Middle frontal gyrus (tissue), 1 donor: Measurements from ENCODE around the gene SETBP1.

Experiments used
- DNase-seq: peaks from one replicate; pipeline ENCODE4 v3.0.0-alpha.2; 2015; ENCODE audit warnings: low spot score; ENCODE audit errors: extremely low spot score

SETBP1 gene

GRCh38 chr18:44927127-44927849 is 246.6 kb downstream of the SETBP1 start:
- DNase-seq = no peak

- DNase-seq = no peak
Observed at GRCh38 chr18:44934901-44935300, 254.2 kb downstream of the SETBP1 start.

- DNase-seq = no peak
Observed at GRCh38 chr18:44935455-44935854, 254.8 kb downstream of the SETBP1 start.

GRCh38 chr18:44936485-44936884 is 255.8 kb downstream of the SETBP1 start:
- no peak for DNase-seq

- DNase-seq = no peak
Observed at GRCh38 chr18:44937960-44938719, 257.5 kb downstream of the SETBP1 start.

GRCh38 chr18:44938720-44939665 is 258.3 kb downstream of the SETBP1 start:
- no peak for DNase-seq

- no peak for DNase-seq
Observed at GRCh38 chr18:44941516-44941915, 260.8 kb downstream of the SETBP1 start.

GRCh38 chr18:44942073-44942472 is 261.4 kb downstream of the SETBP1 start:
- DNase-seq = no peak

GRCh38 chr18:44943311-44943881 is 262.7 kb downstream of the SETBP1 start:
- no peak for DNase-seq

- DNase-seq = no peak
Observed at GRCh38 chr18:44944461-44944860, 263.8 kb downstream of the SETBP1 start.

- DNase-seq = no peak
Observed at GRCh38 chr18:44945888-44946401, 265.3 kb downstream of the SETBP1 start.

GRCh38 chr18:44946529-44947113 is 265.9 kb downstream of the SETBP1 start:
- no peak for DNase-seq

GRCh38 chr18:44949967-44950366 is 269.3 kb downstream of the SETBP1 start:
- DNase-seq = no peak

GRCh38 chr18:44950685-44951195 is 270.1 kb downstream of the SETBP1 start:
- no peak for DNase-seq

- no peak for DNase-seq
Observed at GRCh38 chr18:44951748-44952147, 271.1 kb downstream of the SETBP1 start.

GRCh38 chr18:44954257-44954656 is 273.6 kb downstream of the SETBP1 start:
- no peak for DNase-seq

GRCh38 chr18:44955825-44956224 is 275.1 kb downstream of the SETBP1 start:
- no peak for DNase-seq

- DNase-seq = no peak
Observed at GRCh38 chr18:44957025-44957424, 276.3 kb downstream of the SETBP1 start.

GRCh38 chr18:44957461-44957860 is 276.8 kb downstream of the SETBP1 start:
- no peak for DNase-seq

- DNase-seq = no peak
Observed at GRCh38 chr18:44958040-44958439, 277.4 kb downstream of the SETBP1 start.
